ENCODE results near the gene DUSP15. TPM values are rescaled to one million over a fixed set of nuclear protein-coding genes. Genes with fewer than 3 reads are reported as not detected.

The DUSP15 gene
- total and polyA plus RNA-seq, 9 of the 15 experiments (the other 6 are each of a cell fraction or from before 2014, with no cell fraction given) = 0.34 TPM; not detected in 8

GRCh38 chr20:31846793-31847138 lies 23.6 kb downstream of the DUSP15 start (continued):
- TF ChIP-seq, protein P1, sequence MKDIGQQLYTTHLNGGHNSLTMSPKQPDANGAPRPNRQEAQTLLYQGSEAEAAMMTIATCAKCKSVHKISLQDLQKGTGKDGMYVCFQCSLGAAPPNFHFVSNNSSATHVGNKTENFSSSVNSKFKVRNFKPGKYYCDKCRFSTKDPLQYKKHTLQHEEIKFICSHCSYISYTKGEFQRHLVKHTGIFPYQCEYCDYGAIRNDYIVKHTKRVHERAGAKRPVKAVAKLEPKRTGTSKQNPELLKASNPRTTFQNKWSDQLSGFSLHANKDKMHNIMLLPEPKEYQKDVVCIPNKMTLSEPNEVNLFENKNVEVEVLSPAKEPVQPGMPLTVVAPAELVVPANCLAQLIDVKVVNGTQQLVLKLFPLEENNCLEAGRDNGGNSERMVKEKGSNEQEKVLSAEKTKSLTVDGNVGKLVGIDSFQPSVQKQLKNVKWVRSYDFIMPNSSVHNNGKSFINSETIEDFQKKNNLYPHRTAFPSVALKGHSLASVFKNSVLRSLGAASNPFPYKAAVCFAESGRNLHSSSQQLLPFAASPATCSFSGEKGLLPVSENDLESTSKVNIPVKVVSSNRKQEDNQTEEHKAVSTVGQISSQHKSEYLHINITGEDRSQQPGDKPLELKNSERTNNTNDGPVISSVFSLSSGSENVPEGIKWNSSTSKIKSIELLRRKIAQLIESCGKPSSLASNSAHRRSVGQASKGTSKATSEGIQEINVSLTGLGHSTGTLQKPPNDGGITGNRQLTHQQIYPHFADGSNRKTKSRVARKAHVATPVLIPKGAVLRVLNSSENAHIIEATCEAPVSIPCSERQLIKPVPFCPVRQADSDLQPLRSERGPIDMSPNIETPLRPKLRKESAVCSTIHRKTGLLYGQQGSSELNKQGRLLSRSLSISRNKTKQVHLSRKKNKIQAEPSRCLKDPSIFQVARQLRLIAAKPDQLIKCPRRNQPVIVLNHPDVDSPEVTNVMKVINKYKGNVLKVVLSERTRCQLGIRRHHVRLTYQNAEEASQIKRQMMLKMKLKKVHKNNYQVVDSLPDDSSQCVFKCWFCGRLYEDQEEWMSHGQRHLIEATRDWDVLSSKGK (CRISPR knock-in tag; IDR thresholded peaks at IDR 0.05) = no peak
- no peak for TF ChIP-seq HDGF (IDR thresholded peaks at IDR 0.05)
- TF ChIP-seq, protein P2, sequence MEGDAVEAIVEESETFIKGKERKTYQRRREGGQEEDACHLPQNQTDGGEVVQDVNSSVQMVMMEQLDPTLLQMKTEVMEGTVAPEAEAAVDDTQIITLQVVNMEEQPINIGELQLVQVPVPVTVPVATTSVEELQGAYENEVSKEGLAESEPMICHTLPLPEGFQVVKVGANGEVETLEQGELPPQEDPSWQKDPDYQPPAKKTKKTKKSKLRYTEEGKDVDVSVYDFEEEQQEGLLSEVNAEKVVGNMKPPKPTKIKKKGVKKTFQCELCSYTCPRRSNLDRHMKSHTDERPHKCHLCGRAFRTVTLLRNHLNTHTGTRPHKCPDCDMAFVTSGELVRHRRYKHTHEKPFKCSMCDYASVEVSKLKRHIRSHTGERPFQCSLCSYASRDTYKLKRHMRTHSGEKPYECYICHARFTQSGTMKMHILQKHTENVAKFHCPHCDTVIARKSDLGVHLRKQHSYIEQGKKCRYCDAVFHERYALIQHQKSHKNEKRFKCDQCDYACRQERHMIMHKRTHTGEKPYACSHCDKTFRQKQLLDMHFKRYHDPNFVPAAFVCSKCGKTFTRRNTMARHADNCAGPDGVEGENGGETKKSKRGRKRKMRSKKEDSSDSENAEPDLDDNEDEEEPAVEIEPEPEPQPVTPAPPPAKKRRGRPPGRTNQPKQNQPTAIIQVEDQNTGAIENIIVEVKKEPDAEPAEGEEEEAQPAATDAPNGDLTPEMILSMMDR (IDR thresholded peaks at IDR 0.05 in 2 of 3, conservative IDR thresholded peaks at IDR 0.05 in 1 of 3; ENCODE audit: insufficient read depth in 2 of 3, low read depth in 1 of 3, low read length in 3 of 3) = peak in 1 of 3 experiments; percentile 32; a peak in 1 of 6 replicates
- no peak for TF ChIP-seq MCM7 (IDR thresholded peaks at IDR 0.05)
